Body of pancreas (tissue), 4 donors: ENCODE data around the gene CHCHD6. TPM values are rescaled to one million over a fixed set of nuclear protein-coding genes. Genes with fewer than 3 reads are reported as not detected.

Experiments
- ATAC-seq: fragments of 150-250 bp; one replicate; pipeline ENCODE4 v1.9.1; 2016
- DNase-seq, 4 donors: peaks; one replicate each; pipeline ENCODE4 v3.0.0-alpha.2; 2019
- H3K27ac ChIP-seq, 4 donors: fragments of 200-600 bp; sonication (generic); 1 replicate in 3 of 4; 2 replicates in 1 of 4; pipeline versions ENCODE4 v1.5.1 to v1.6.1; 2016 to 2019; ENCODE audit warnings: mild to moderate bottlenecking in 1 of 4, mixed read lengths in 1 of 4, moderate library complexity in 1 of 4
- H3K27me3 ChIP-seq, 2 donors: fragments of 200-600 bp; sonication (generic); one replicate each; pipeline ENCODE4 v1.6.0; 2016; ENCODE audit warnings: mild to moderate bottlenecking in 1 of 2
- H3K36me3 ChIP-seq, 2 donors: fragments of 200-600 bp; sonication (generic); replicated peaks in 1 of 2; 2 replicates each; pipeline ENCODE4 v1.5.1; 2016; ENCODE audit warnings: low read depth in 2 of 2; ENCODE audit not compliant: insufficient read depth in 1 of 2
- H3K4me1 ChIP-seq: fragments of 200-600 bp; sonication (generic); one replicate; pipeline ENCODE4 v1.6.0; 2016
- H3K4me3 ChIP-seq, 2 donors: fragments of 200-600 bp; sonication (generic); 1 replicate in 1 of 2; 2 replicates in 1 of 2; pipeline ENCODE4 v1.5.1; 2016 to 2019
- H3K9me3 ChIP-seq, 3 donors: fragments of 200-600 bp; sonication (generic); 1 replicate in 2 of 3; 2 replicates in 1 of 3; pipeline ENCODE4 v1.5.1; 2016
- POLR2A ChIP-seq, 3 donors: fragments of 450-650 bp; IDR thresholded peaks; one replicate each; pipeline ENCODE4 v1.6.1; 2016; ENCODE audit warnings: antibody characterized with exemption in 3 of 3, mild to moderate bottlenecking in 2 of 3
- WGBS, 2 donors: methylation state at CpG; one replicate each; pipeline ENCODE4 v1.1.5; 2017; 5-methylcytosine and 5-hydroxymethylcytosine counted together
- intact Hi-C: fragments of 100-400 bp; cut with DNase I; formaldehyde crosslinking; loops from one replicate; pipeline ENCODE4 v1.15.1; 2023
- total RNA-seq, 2 donors: library from RNA; depleted of rRNA; stranded (reverse); fragments of >200 nt; gene quantifications; one replicate each; pipeline ENCODE4 v1.1.0, GENCODE V29; 2016
- TF ChIP-seq, protein P1 (sequence below), 7 experiments: fragments of 450-650 bp in 4 of 7; fragments of 200-600 bp in 3 of 7; sonication (generic) in 3 of 7; IDR thresholded peaks; one replicate each; pipeline ENCODE4 v1.5.1; 2016 to 2019; ENCODE audit warnings: antibody characterized with exemption in 7 of 7

CHCHD6 gene
- total RNA-seq, 2 donors from 2014 or later = 0.66 to 10.9 TPM

GRCh38 chr3:126711121-126711760 is 7.2 kb downstream of the CHCHD6 start:
- Histone ChIP-seq H3K36me3 (no peaks in the 10 kb centered on the region), H3K27ac (no peak overlapping the region), H3K4me3 (no peak overlapping the region), H3K9me3 (no peaks in the 10 kb centered on the region), H3K27me3 (no peaks in the 10 kb centered on the region), H3K4me1 (no peaks in the 10 kb centered on the region)
- WGBS, 2 donors = 90 to 95% methylated on average over 8 of the region's 8 CpGs
- DNase-seq (no peak), ATAC-seq (no peak)
- intact Hi-C loops = no loop called here
- TF ChIP-seq POLR2A (IDR thresholded peaks at IDR 0.05) = no peak
- TF ChIP-seq, protein P1, sequence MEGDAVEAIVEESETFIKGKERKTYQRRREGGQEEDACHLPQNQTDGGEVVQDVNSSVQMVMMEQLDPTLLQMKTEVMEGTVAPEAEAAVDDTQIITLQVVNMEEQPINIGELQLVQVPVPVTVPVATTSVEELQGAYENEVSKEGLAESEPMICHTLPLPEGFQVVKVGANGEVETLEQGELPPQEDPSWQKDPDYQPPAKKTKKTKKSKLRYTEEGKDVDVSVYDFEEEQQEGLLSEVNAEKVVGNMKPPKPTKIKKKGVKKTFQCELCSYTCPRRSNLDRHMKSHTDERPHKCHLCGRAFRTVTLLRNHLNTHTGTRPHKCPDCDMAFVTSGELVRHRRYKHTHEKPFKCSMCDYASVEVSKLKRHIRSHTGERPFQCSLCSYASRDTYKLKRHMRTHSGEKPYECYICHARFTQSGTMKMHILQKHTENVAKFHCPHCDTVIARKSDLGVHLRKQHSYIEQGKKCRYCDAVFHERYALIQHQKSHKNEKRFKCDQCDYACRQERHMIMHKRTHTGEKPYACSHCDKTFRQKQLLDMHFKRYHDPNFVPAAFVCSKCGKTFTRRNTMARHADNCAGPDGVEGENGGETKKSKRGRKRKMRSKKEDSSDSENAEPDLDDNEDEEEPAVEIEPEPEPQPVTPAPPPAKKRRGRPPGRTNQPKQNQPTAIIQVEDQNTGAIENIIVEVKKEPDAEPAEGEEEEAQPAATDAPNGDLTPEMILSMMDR (IDR thresholded peaks at IDR 0.05) = no peak

- H3K27me3 ChIP-seq = no peaks in the 10 kb centered on the region
- DNase-seq (no peak), ATAC-seq (no peak)
- H3K27ac ChIP-seq = no peak overlapping the region
- no peak for TF ChIP-seq POLR2A (IDR thresholded peaks at IDR 0.05)
- TF ChIP-seq, protein P1 (IDR thresholded peaks at IDR 0.05) = no peak
- no peaks in the 10 kb centered on the region for H3K4me1 ChIP-seq
- intact Hi-C loops = no loop called here
- H3K4me3 ChIP-seq = no peak overlapping the region
- H3K36me3 ChIP-seq = no peaks in the 10 kb centered on the region
- WGBS, 2 donors = 93 to 94% methylated on average over 7 of the region's 7 CpGs
- H3K9me3 ChIP-seq = no peaks in the 10 kb centered on the region
Measured at GRCh38 chr3:126713199-126713598, 9.2 kb downstream of the CHCHD6 start.

GRCh38 chr3:126714276-126714900 is 10.3 kb downstream of the CHCHD6 start:
- TF ChIP-seq POLR2A (IDR thresholded peaks at IDR 0.05) = no peak
- 92 to 96% methylated on average over 13 to 14 of the region's 14 CpGs for WGBS, 2 donors
- no peak for ATAC-seq

GRCh38 chr3:126714921-126715320 is 10.9 kb downstream of the CHCHD6 start:
- intact Hi-C loops = no loop called here
- no peaks in the 10 kb centered on the region for H3K9me3 ChIP-seq
- no peaks in the 10 kb centered on the region for H3K27me3 ChIP-seq
- DNase-seq (no peak), ATAC-seq (no peak)
- H3K4me3 ChIP-seq = no peak overlapping the region
- H3K36me3 ChIP-seq = no peaks in the 10 kb centered on the region
- TF ChIP-seq, protein P1 (IDR thresholded peaks at IDR 0.05) = no peak
- no peak for TF ChIP-seq POLR2A (IDR thresholded peaks at IDR 0.05)
- H3K27ac ChIP-seq = no peak overlapping the region
- no peaks in the 10 kb centered on the region for H3K4me1 ChIP-seq
- WGBS, 2 donors = 80 to 86% methylated on average over 6 of the region's 6 CpGs

More at GRCh38 chr3:126714276-126714900, 10.3 kb downstream of the CHCHD6 start:
- Histone ChIP-seq H3K27ac (no peak overlapping the region), H3K9me3 (no peaks in the 10 kb centered on the region), H3K36me3 (no peaks in the 10 kb centered on the region), H3K4me3 (no peak overlapping the region), H3K4me1 (no peaks in the 10 kb centered on the region), H3K27me3 (no peaks in the 10 kb centered on the region)
- intact Hi-C loops = no loop called here
- no peak for DNase-seq

DNA sequence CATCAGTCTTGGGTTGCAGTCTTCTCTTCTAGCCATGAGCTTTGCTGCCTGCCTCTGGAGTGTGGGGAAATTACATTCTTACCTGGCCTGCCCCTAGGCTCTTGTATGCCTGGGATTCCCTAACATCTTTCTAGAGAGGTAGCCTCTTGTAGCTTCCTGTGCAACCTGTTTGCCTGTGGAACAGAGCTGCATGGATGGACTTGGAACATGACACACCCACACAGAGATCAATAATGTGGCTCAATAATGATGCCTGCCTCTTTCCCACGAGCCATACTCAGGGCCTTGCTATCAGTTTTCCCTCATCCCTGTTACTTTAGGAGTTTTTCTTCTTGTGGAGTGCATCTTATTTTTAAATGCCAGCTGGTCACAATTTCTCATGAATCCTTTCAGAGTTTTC is 11.4 kb downstream of the CHCHD6 start:
- H3K4me1 ChIP-seq = no peaks in the 10 kb centered on the region
- no peak overlapping the region for H3K4me3 ChIP-seq
- 27 to 28% methylated on average over 1 of the region's 1 CpG for WGBS, 2 donors
- no peak for ATAC-seq
- H3K36me3 ChIP-seq = no peaks in the 10 kb centered on the region
- no peaks in the 10 kb centered on the region for H3K27me3 ChIP-seq
- intact Hi-C loops = no loop called here
- no peak for TF ChIP-seq POLR2A (IDR thresholded peaks at IDR 0.05)
- TF ChIP-seq, protein P1 (IDR thresholded peaks at IDR 0.05) = no peak
- no peaks in the 10 kb centered on the region for H3K9me3 ChIP-seq
- no peak for DNase-seq
- H3K27ac ChIP-seq = no peak overlapping the region
